Ecto neural progenitor cell (in vitro differentiated cells): ENCODE measurements around the gene GLIS1.

ENCODE experiments used
- DNase-seq: peaks from one replicate; pipeline ENCODE4 v3.0.0-alpha.2; 2018; ENCODE audit warnings: low spot score

The GLIS1 gene

DNA sequence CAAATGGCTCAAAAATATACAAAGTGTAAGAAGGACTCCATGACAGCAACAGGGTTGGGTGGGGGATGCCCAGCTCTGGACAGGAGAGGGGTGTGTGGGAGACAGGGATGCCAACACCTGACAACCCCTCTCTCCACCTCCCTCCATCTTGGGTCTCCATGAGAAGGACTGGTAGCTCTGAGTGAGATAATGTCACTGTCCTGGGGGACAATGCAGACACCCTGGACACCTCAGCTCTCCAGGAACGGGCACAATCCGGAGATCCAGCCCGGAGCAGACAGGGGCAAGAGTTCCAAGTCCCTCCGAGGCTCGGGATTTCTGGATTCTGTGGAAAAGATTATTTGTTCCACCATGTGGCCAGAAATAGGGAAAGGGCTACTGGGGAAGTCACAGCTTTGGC, 122.5 kb downstream of the GLIS1 start:
- DNase-seq = no peak

DNA sequence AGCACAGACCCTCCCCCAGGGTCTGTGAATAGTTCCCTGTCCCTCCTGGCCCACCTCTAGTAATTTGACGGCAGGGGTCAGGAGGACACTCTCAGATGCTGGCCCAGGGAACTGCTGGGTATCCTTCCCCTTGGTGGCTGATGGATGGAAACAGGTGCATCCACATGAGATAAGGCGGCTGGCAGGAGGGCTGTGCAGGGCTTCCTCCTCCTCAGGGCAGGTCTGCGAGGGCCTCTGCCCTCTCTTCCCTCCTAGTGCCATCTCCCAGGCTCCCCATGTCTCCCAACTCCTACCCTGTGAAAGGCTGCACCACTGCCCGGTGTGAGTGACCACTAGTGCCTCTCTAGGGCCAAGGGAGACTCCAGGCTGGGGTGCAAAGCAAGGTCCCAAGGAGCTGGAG, 123.9 kb downstream of the GLIS1 start:
- DNase-seq = peak; percentile 18

DNA sequence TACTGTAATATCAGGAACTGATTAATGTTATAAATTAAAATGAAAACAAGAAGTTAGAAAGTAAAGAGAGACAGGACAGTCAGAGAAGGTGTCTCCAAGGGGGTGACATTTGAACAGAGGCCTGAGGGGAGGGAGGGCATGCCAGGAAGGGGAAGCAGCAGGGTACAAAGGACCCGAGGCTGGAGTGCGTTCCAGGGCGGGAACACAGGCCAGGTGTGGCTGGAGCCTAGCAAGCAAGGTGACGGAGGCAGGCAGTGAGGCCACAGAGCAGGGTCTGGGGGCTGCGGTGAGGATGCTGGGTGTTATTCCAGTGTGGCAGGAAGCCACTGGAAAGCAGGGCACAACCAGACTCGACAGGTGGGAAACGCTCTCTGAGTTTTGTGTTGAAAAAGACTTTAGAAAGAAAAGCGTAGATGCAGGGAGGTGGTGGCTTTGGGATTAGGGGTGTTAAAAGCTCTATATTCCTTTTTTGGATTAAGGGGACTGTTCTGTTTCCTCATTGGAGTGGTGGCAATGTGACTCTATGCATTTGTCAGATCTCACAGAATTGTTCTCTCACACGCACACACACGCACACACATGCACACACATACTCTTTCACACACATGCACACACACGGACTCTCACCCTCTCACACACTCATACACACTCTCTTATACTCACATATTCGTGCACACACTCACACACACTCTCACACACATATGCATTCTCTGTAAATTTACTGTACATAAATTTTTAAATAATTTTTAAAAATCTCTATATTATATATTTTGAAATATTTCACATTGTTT, 124.5 kb downstream of the GLIS1 start:
- DNase-seq = peak; percentile 29

DNA sequence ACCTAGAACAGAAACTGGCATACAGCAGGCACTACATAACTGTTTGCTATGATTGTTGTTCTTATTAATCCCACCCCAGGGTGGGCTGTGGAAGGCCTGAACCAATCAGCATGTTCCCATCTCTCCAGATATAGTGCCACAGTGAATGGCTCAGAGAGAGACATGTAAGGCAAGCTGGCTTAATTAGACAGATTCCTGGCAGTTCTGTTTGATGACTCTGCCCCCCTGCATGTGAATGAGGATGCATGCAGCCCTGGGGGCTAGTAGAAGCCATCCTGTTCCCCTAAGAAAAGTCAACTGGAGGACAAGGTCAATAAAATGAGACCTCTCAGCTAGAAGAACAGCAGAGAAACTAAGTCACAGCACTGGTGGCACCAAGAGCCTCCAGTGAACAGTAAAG, 130.3 kb downstream of the GLIS1 start:
- no peak for DNase-seq

DNA sequence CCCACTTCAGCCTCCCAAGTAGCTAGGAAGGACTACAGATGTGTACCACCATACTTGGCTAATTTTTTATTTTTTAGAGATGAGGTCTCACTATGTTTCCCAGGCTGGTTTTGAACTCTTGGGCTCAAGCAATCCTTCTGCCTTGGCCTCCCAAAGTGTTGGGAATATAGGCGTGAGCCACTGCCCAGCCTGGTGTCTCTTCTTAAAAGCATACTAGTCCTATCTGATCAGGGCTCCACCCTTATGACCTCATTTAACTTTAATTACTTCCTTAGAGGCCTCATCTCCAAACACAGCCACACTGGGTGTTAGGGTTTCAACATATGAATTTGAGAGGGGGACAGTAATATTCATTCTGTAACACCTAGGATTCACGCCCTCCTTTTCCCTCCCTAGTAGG, 130.9 kb downstream of the GLIS1 start:
- DNase-seq = no peak

DNA sequence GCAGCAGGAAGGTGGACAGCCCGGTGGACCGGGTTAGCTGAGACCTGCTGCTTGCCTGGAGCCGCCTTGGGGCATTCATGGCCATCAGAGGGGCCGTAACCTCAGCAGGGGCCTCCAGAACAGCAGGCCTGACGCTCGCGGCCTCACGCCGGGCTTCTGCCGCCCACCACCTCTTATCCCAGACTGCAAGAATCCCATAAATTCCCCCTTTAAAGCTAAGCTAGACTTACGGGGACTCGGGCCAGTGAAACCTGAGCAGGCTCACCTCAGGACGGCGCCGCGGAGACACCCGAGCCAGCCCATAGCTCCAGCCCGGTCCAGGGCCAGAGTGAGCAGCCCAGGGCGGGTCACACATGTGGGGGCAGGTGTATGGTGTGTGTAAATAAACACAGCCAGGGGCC, 132.3 kb downstream of the GLIS1 start:
- DNase-seq = peak; percentile 48

DNA sequence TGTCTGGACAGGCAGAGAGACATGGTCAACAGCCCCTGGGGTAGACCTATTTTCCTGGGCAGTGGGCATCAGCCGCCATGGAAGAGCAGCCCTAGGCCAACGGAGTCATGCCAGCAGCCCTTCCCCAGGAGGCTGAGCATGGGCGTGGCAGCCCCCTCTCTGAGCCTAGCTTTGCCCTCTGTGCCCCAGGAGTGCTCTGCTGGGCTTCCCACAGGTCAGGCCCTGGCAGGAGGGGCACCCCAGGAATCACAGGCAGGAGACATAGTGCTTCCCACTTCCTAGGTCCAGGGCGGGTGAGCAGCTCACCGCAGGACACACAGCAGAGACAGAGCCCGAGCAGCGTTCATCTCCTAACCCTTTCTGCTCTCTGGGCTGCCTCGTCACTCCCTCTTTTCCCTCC, 132.8 kb downstream of the GLIS1 start:
- peak; percentile 10 for DNase-seq

DNA sequence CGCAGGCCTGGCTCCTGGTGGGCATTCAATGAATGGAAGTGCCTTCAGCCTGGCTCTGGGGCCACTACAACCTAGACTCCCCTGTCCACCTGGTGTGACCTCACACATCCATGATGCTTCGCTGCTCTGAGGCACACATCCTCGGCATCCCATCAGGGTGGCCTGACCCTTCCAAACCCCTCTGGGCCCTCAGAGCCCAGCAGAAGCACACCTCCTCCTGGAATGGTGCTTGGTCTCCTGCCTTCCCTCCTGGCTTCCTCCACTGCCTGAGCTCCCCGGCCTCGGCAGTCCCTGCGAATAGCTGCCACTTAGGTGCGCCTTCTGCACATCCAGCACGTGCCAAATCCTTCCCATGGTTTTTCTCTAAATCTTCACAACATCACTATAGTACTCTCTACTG, 133.8 kb downstream of the GLIS1 start:
- DNase-seq = no peak

DNA sequence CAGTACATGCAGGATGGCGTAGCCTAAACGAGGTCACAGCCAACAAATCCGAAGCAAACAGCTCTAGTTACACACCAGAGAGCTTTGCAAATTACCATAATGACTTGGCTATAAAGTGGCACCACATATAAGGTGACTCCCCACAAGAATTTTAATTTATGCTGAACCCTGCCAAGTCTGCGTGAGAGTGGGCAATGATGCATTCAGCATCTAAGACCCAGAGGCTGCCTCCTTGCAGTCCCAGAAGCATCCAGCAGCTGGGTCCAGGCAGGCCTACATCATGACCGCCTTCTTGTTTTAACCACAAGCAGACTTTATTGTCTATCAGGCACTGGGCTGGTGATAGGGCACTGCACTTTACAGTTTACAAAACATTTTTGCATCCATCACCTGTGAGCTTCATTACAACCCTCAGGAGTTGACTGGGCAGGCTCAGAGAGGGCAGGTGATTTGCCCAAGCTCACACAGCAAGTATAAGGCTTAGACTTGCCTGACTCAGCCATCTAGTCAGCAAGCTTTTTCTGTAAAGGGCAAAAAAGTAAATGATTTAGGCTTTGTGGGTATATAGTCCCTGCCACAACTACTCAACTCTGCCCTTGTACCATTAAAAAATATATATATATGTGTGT, 134.6 kb downstream of the GLIS1 start:
- no peak for DNase-seq

DNA sequence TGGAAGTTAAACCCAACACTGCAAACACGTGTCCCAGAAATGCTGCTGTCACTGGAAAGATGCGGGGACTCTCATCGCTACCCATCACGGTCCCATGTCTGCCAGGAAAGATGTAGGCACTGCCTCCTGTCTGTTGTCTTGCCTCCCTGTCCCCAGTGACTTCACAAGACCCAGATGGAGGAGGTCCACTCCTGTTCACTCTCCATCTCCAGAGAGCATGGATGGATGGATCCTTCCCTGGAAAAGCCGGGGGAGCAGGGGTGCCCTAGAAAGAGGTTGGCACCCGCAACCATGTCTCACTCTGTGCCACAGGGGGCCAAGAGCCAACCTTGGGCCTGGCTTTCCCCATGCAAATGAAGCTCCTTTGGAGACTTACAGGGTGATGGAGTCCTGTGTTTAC, 135.5 kb downstream of the GLIS1 start:
- no peak for DNase-seq

DNA sequence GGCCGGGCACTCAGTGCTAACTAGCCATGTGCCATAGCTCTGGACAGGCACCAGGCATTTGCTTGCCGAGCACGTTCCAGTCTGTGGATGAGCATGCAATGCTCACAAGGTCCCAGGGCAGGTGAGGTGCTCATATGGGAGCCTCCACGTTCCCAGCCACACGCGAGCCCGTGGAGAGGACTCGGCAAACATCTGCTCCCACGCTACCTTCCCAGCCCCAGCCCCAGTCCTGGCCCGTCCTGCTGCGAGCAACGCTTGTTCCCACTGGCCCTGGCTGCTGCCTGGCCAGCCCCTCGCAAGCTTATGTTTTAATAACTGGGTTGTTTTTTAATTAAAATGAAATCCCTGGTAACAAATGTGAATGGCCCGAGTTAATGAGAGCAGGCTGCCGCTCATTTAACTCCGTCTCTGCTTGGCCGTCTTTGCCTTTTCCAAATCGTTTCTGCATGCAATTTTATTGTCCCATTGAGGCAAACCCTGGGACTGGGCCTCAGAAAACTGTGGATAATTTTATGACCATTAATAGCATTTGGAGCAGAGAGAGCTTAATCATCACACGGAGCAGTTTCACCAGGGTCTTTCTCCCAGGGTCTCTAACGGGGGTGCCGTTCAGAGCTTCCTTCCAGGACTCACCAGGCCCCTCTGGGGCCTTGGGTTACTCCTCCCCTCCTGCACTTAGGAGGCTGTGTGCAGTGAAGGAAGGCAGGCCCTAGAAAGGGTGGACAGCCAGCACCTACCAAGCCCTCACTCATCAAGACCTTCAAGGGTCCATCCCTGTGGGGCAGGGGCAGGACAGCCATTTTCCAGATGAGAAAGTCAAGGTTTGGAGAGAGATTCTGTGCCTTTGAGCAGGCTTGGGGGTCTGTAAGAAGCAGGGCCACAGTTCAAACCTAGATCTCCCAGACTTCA, 136.8 kb downstream of the GLIS1 start:
- no peak for DNase-seq

DNA sequence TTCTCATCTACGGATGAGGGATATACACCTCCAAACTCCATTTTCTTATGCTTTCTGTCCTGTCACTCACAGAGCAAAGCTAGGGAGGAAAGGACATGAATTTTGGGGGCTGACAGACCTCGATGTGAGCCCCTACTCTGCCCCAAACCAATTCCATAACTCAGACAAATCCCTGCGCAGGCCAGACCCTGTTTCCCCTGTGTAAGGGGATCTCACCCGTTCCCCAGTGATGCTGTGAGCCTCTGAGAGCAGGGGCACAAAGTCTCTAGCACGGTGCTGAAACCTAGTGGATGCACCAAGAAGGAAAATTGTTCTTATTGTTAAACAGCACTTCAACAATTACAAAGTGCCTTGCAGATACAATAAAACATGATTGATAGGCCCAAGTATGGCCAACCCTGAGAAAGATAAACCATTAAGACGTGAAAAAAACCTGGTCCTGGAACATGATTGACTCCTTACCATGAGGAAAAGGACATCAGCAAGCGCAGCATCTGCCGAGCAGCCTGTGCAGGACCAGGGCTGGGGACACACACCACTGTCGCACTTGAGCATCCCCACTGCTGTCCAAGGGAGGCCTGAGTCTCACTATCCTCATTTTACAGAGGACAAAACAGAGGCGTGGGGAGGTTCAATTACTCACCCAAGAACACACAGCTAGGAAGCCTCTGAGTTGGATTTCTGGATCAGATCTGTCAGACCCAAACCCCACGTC, 137.8 kb downstream of the GLIS1 start:
- DNase-seq = no peak

DNA sequence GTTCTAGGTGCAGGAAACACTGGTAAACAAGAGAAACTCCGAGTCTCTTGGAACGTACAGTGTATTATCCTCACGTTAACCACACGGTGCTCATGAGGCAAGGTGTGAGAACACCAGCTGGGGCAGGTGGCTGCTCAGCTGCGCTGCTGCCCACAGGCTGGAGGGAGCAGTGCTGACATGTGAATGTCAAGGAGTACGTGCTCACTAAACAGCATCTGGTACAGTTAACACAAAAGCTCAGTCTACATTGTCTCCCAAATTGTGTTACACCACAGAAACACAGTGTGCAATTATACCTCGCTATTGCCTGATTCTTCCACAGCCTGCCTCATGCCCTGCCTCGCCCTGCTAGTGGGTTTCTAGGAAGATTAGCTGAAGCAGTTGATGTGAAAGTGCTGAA, 138.4 kb downstream of the GLIS1 start:
- DNase-seq = no peak

DNA sequence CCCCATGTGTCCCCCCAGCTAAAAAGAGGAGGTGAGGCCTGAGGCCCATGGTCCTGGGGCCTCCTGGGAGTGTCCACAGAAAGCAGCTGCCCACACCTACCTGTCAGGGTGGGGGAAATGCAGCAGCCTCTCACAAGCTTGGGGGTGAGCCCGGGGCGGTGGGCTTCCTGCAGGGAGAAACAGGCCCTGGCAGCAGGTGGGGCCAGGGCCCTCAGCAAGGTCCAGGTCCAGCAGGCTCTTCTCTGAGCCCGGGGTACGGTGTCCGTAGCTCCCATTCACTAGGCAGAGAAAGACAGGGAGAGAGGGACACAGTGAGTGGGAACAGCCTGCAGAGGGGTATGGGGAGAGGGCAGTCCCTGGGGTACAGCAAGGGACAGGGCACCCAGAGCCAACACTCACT, 139.0 kb downstream of the GLIS1 start:
- DNase-seq = no peak

DNA sequence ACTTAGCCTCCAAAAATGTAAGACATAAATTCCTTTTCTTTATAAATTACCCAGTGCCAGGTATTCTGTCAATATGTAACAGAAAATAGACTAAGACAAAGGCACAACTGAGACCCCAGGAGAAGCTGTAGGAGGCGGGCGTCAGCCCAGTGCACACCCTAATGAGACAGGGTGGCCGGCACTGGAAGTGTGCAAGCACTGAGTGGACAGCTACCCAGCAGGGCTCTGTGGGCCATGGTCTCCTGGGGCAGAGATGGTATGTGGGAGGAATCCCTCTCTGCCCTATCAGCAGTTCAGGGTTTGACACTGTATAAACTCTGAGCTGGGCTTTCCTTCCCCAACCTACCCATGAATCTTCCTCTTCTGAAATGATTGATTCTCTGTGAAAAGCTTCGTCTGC, 139.5 kb downstream of the GLIS1 start:
- no peak for DNase-seq

DNA sequence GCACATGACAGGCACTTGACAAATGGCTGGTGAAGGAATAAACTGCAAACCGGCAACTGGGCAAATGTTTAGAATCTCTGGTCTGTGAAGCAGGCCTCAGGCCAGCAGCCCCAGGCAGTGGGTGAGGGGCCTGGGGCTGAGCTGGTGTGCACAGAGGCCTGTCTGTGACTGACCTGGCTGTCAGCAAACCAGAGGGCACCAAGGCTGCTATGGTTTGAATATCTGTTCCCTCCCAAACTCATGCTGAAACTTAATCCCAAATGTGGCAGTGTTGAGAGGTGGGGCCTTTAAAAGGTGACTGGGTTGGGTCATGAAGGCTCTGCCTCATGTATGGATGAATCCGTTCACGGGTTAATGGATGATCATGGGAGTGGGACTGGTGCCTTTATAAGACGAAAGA, 140.0 kb downstream of the GLIS1 start:
- no peak for DNase-seq

DNA sequence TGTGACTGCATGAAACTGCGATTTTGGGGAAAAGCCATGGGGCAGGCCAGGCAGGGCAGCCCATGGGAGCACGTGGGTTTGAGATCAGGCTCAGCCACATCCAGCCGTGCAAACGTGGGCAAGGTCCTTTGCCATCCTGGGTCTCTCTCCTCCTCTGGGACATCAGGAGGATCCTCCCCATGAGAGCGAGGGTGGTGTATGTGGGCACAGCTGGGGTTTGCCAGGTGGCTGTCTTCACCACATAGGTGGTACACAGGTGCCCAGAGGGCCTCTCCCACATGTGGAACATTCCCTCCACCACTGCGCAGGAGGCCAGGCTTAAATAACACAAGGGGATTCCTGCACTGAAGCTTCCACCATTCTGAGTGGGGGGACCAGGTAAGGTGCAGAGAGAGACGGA, 143.1 kb downstream of the GLIS1 start:
- DNase-seq = no peak

DNA sequence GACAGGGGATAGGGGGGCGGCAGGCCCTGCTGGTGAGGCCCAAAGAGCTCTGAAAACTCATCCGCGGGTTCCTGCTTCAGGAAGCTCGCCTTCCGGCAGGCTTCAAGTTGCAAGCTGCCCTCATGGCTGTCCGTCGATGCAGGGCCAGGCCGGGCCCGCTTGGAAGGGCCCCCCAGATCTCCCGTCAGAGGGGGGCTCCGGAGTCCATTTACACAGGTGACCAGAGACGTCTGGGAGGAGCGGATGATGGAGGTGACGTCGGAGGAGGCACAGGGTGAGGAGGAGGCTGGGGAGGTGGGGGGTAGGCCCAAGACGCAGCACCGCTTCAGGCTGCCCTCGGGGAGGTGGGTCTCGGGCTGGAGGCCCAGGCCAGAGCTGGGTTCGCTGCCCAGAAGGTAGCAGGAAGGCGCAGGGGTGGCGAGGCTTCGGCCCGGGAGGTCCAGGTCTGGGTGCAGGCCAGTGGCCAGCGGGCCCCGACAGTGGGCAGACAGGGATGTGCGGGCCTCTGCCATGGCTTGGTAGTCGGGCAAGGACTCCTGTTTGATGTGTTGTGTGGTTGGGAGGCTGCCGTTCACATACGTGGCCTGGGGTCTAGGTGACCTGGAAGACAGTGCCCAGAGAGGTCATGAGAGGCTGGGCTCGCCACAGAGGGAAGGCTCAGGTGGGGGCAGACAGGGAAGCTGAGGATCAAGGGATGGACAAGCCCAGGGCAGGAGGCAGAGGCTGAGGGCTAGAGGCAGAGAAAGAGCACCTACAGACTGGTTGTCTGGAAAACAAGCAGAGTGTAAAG, 144.4 kb downstream of the GLIS1 start:
- no peak for DNase-seq

DNA sequence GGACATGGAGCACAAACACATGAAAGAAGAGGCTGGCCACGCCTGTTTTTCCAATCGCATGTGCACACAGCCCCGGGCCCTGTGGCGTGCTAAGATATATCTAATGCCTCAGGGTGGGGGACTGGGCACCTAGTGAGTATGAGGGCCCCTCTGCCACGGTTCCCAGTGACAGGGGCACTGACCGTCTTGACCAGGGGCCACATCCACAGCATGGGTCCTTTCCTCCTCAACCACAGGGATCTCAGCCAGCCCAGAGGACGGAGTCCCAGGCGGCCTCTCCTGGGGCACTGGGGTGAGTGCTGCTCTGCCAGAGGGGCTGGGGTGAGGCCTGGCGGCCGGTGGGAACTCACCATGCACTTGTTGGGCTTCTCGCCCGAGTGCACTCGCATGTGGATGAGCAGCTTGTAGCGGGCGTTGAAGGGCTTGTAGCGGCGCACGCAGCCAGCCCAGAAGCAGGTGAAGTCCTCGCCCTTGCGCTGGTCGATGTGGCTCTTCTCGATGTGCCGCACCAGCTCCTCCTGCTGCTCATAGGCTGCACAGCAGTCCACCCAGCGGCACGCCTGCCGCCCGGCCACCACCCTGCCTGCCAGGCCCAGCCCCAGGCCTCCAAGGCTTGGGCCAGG, 145.1 kb downstream of the GLIS1 start:
- peak; percentile 86 for DNase-seq

DNA sequence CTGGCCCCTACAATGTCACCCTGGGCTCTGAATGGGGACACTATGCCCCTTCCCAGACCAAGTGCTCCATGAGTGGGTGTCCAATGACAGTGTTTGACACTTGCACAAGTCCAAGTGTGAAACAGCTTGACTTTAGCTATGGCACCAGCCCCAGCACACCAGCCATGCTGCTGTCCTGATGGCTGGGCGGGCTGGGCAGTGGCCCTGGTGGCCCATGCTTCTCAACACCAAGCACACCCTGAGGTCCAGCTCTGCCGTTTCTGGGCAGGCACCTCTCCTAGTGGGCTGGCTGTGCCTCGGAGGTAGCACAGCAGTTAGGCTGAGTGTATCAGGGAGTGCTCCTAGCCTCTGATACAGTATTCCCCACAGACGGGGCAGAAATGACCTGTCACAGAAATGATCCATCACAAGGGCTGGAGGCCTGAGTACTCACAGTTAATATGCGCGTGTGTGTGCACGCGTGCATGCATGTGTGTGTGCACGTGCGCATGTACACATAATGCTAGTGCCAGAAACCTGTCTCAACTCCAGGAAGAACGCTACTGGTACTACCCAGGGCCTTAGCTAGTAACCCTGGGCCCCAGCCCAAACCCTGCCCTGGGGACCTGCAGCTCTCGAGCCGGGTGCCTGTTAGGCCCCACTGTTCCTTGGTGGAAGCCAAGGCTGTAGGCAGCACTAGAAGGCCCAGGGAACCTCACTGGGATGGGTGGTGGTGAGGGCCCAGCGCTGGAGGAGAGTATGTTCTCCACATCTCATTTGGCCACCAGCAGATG, 145.8 kb downstream of the GLIS1 start:
- DNase-seq = no peak
